Panc1 (cell line): ENCODE data around the gene COQ5. TPM values are rescaled to one million over a fixed set of nuclear protein-coding genes. Genes with fewer than 3 reads are reported as not detected.

Experiments used
- ATAC-seq: fragments of 200-7000 bp; cut with Tn5 transposase; 2 replicates; pipeline ENCODE4 v1.9.1; 2020; ENCODE audit warnings: mild to moderate bottlenecking, moderate library complexity
- BruUV-seq: library from RNA; stranded (reverse); fragments of 400-500 nt; replicated peaks from 2 replicates; lab custom pipeline; 2021; lab: Mats Ljungman, UMichigan
- CTCF ChIA-PET: fragments of 300-600 bp; sonication (Branson Sonifier 250); formaldehyde crosslinking; loops from one replicate; lab custom pipeline; 2022; ENCODE audit warnings: antibody characterized with exemption; lab: Charles Lee
- POLR2A ChIA-PET: fragments of 300-600 bp; sonication (Branson Sonifier 250); formaldehyde crosslinking; loops from one replicate; lab custom pipeline; 2022; ENCODE audit warnings: antibody characterized with exemption; lab: Charles Lee
- DNase-seq: peaks from one replicate; pipeline ENCODE4 v3.0.0-alpha.2; 2010; ENCODE audit warnings: low read depth, low spot score
- H3K27ac ChIP-seq: 2 replicates; pipeline ENCODE4 v1.5.1; 2011; ENCODE audit warnings: mild to moderate bottlenecking, low read length, inconsistent platforms
- H3K27me3 ChIP-seq: fragments of 200-500 bp; sonication (Bioruptor generic); 2 replicates; pipeline ENCODE4 v1.6.0; 2014; ENCODE audit warnings: low read length, inconsistent platforms; ENCODE audit not compliant: control insufficient read depth, insufficient read depth
- H3K36me3 ChIP-seq: fragments of 200-500 bp; sonication (Bioruptor generic); 2 replicates; pipeline ENCODE4 v1.5.1; 2014; ENCODE audit warnings: inconsistent platforms, mild to moderate bottlenecking, low read length, moderate library complexity; ENCODE audit not compliant: control insufficient read depth, insufficient read depth
- H3K4me1 ChIP-seq: 2 replicates; pipeline ENCODE4 v1.5.1; 2011; ENCODE audit warnings: inconsistent platforms, mild to moderate bottlenecking, low read length, moderate library complexity; ENCODE audit not compliant: control insufficient read depth, insufficient read depth
- H3K4me3 ChIP-seq, 2 experiments: 2 replicates each; pipeline ENCODE4 v1.5.1; 2011 to 2012; ENCODE audit warnings: low read depth in 2 of 2, low read length in 2 of 2, mild to moderate bottlenecking in 2 of 2, inconsistent platforms in 1 of 2, moderate library complexity in 1 of 2
- H3K9me3 ChIP-seq: fragments of 200-500 bp; sonication (Bioruptor generic); 2 replicates; pipeline ENCODE4 v1.5.1; 2014; ENCODE audit warnings: low read depth, mild to moderate bottlenecking, inconsistent platforms, low read length, moderate library complexity; ENCODE audit not compliant: control insufficient read depth, insufficient read depth
- CTCF ChIP-seq: fragments of 450-650 bp; IDR thresholded peaks from 2 replicates; pipeline ENCODE4 v1.5.1; 2017; ENCODE audit warnings: mild to moderate bottlenecking
- POLR2AphosphoS5 ChIP-seq: IDR thresholded peaks from 2 replicates; pipeline ENCODE4 v1.6.1; 2012; ENCODE audit warnings: mild to moderate bottlenecking, low read depth, low read length, moderate library complexity
- REST ChIP-seq, 2 experiments: IDR thresholded peaks; 2 replicates each; pipeline ENCODE4 v1.6.1; 2011 to 2012; ENCODE audit warnings: low read depth in 2 of 2, control low read depth in 1 of 2, low read length in 1 of 2, mild to moderate bottlenecking in 1 of 2, moderate library complexity in 1 of 2; ENCODE audit not compliant: insufficient read depth in 1 of 2
- SIN3A ChIP-seq: IDR thresholded peaks from 2 replicates; pipeline ENCODE4 v1.6.1; 2012; ENCODE audit warnings: low read depth, mild to moderate bottlenecking, low read length, moderate library complexity, borderline replicate concordance; ENCODE audit not compliant: insufficient read depth
- TCF7L2 ChIP-seq: IDR thresholded peaks from 2 replicates; pipeline ENCODE4 v1.6.1; 2011; ENCODE audit warnings: mild to moderate bottlenecking, low read depth, low read length, inconsistent platforms
- in situ Hi-C: cut with HindIII; loops from 2 replicates; pipeline ENCODE4 v1.10.0; 2016; ENCODE audit warnings: low sequenced_read_pairs, low pct_unique_long_range_greater_than_20kb
- intact Hi-C: fragments of 100-400 bp; cut with micrococcal nuclease; formaldehyde crosslinking; loops from one replicate; pipeline ENCODE4 v1.10.0; 2022; ENCODE audit not compliant: unreplicated experiment
- total RNA-seq: library from RNA; stranded (reverse); gene quantifications from one replicate; pipeline ENCODE4 v1.2.1, GENCODE V29; 2021; ENCODE audit not compliant: unreplicated experiment

COQ5 gene
- total RNA-seq, 1 experiment from 2014 or later, result 42.9 TPM

DNA sequence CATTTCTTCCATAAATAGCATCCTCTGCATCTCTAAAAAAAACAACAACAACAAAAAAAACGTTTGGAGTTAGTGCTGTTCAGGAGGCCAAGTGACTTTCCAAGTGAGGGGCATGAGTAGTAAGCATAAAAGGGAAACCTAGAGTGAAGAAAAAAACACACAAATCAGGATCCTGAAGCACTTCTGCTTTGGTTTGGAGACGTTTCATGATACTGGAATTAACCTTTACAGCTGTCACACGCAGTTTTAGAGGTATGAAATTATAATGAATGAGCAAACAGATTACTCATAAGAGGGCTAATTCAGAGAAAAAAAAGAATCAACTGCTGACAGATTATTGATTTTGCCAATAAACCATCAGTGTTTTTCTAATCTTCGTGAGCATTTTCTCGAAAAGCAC is 63.2 kb downstream of the COQ5 start:
- no peak overlapping the region for H3K27ac ChIP-seq
- ChIA-PET CTCF (no interaction called here), POLR2A (no interaction called here)
- in situ Hi-C loops, result no loop called here
- no peaks in the 10 kb centered on the region for H3K9me3 ChIP-seq
- no TSS peak for BruUV-seq
- intact Hi-C loops, result no loop called here
- H3K27me3 ChIP-seq, result no peaks in the 10 kb centered on the region
- ATAC-seq, result no peak
- H3K4me3 ChIP-seq, result no peak overlapping the region
- no peak for TF ChIP-seq POLR2AphosphoS5
- TF ChIP-seq CTCF, result no peak
- no peak for TF ChIP-seq TCF7L2
- TF ChIP-seq REST (IDR thresholded peaks at IDR 0.05; ENCODE audit: insufficient read depth in 1 of 2, low read depth in 2 of 2, low read length in 1 of 2), result no peak
- no peak for TF ChIP-seq SIN3A
- peaks cover 20% of the 10 kb centered on the region; the same call in 1 of the 2 replicates for H3K4me1 ChIP-seq
- DNase-seq, result no peak
- peaks cover 51% of the 10 kb centered on the region for H3K36me3 ChIP-seq

DNA sequence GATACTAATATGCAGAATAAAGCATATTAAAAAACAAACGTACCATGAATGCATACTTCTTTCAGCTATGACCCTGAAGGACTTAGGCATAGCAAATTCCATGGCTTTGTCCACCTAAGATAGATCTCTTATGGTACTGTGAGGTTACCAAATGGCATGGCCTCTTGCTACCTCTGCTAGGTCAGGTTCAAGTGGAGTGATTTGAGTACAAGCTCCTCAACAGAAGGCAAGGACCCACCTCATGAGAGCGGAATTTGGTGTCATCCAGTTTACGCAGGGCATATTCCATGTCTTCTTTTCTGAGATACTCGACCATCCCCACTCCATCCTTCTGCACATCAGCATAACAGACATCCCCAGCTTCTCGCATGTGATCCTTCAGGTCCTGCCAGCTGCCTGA is 65.2 kb downstream of the COQ5 start:
- in situ Hi-C loops, result no loop called here
- Histone ChIP-seq H3K4me1 (peaks cover 20% of the 10 kb centered on the region; the same call in 1 of the 2 replicates), H3K36me3 (peaks cover 58% of the 10 kb centered on the region), H3K9me3 (no peaks in the 10 kb centered on the region), H3K27ac (no peak overlapping the region), H3K4me3 (no peak overlapping the region), H3K27me3 (no peaks in the 10 kb centered on the region)
- ATAC-seq (no peak), DNase-seq (no peak)
- ChIA-PET CTCF (no interaction called here), POLR2A (no interaction called here)
- intact Hi-C loops, result no loop called here
- 0 out of 2 replicates have a peak, but pooled peaks have one; percentile 41 for TF ChIP-seq POLR2AphosphoS5
- TF ChIP-seq REST (IDR thresholded peaks at IDR 0.05; ENCODE audit: insufficient read depth in 1 of 2, low read depth in 2 of 2, low read length in 1 of 2), result no peak
- no peak for TF ChIP-seq SIN3A
- no peak for TF ChIP-seq TCF7L2
- no peak for TF ChIP-seq CTCF
- no TSS peak for BruUV-seq
